Measurements from ENCODE around the gene C16orf87. TPM values are rescaled to one million over a fixed set of nuclear protein-coding genes. Genes with fewer than 3 reads are reported as not detected.
"Not testable (repeated sequence)": the region's sequence is repeated elsewhere in the genome, so short reads cannot be mapped to it uniquely, and the experiment has no call there.

The C16orf87 gene
- 10 to 100 TPM; 18.0 to 19.6 TPM for total RNA-seq

GRCh38 chr16:46830902-46831647 is at the start of gene C16orf87:
C16orf87 (minus strand) TSS chr16:46831180; CDS start chr16:46831149, 31 bp downstream.
- peak within 1 kb of the TSS; percentile 98 for H3K4me3 Mint-ChIP-seq
- peaks cover 7% of the 10 kb centered on the region for H3K27me3 Mint-ChIP-seq
- DNase-seq = peak; percentile 93
- no peaks in the 10 kb centered on the region for H3K9me3 Mint-ChIP-seq
- H3K4me1 Mint-ChIP-seq = peaks cover 38% of the 10 kb centered on the region
- H3K36me3 Mint-ChIP-seq (ENCODE audit: low read depth) = peaks cover 10% of the 10 kb centered on the region
- ChIA-PET POLR2A (interaction anchor here (0.6 to 4.7 kb wide), 20 partner anchors 9 to 210 kb away, joined by 3 to 30 read pairs (median 5); partner anchors contain the start of genes DNAJA2, GPT2 and ORC6), CTCF (interaction anchor here (0.7 to 1.4 kb wide), 3 partner anchors 9 to 141 kb away, joined by 3 read pairs; partner anchors contain the start of gene ORC6)
- H3K27ac Mint-ChIP-seq = peak within 1 kb of the TSS; percentile 93

GRCh38 chr16:46875243-46875642 is 44.3 kb upstream of the C16orf87 start:
- Mint-ChIP-seq H3K4me1 (peaks cover 2% of the 10 kb centered on the region), H3K27ac (no peak overlapping the region), H3K9me3 (no peaks in the 10 kb centered on the region), H3K36me3 (ENCODE audit: low read depth) (no peaks in the 10 kb centered on the region), H3K4me3 (no peak overlapping the region), H3K27me3 (peaks cover 8% of the 10 kb centered on the region)
- POLR2A ChIA-PET = interaction anchor here (0.6 kb wide), 1 partner anchor 30 kb away, joined by 3 read pairs; no protein-coding TSS in a partner anchor
- no peak for DNase-seq
- CTCF ChIA-PET = interaction anchor here (1.6 to 1.8 kb wide), 2 partner anchors 11 to 21 kb away, joined by 5 to 6 read pairs; no protein-coding TSS in a partner anchor

- H3K4me1 Mint-ChIP-seq = peaks cover 1% of the 10 kb centered on the region
- POLR2A ChIA-PET = no interaction called here
- peaks cover 4% of the 10 kb centered on the region for H3K9me3 Mint-ChIP-seq
- no peak overlapping the region for H3K27ac Mint-ChIP-seq
- no peak overlapping the region for H3K4me3 Mint-ChIP-seq
- no peak for DNase-seq
- peaks cover 2% of the 10 kb centered on the region for H3K27me3 Mint-ChIP-seq
- H3K36me3 Mint-ChIP-seq (ENCODE audit: low read depth) = no peaks in the 10 kb centered on the region
- CTCF ChIA-PET = interaction anchor here (1.2 kb wide), 1 partner anchor 57 kb away, joined by 3 read pairs; no protein-coding TSS in a partner anchor
These were observed 42.2 kb upstream of the C16orf87 start for GRCh38 chr16:46873201-46873600.

- ChIA-PET POLR2A (no interaction called here), CTCF (no interaction called here)
- Mint-ChIP-seq H3K4me1 (no peaks in the 10 kb centered on the region), H3K4me3 (no peak overlapping the region), H3K9me3 (peaks cover 6% of the 10 kb centered on the region), H3K27me3 (peaks cover 2% of the 10 kb centered on the region), H3K27ac (no peak overlapping the region), H3K36me3 (ENCODE audit: low read depth) (no peaks in the 10 kb centered on the region)
- DNase-seq = no peak
These were observed 40.6 kb upstream of the C16orf87 start for GRCh38 chr16:46871597-46871996.

GRCh38 chr16:46868891-46869290 is 37.9 kb upstream of the C16orf87 start:
- H3K4me1 Mint-ChIP-seq = peaks cover 11% of the 10 kb centered on the region
- H3K4me3 Mint-ChIP-seq; H3K36me3 Mint-ChIP-seq (ENCODE audit: low read depth); DNase-seq; H3K27me3 Mint-ChIP-seq; H3K9me3 Mint-ChIP-seq; CTCF ChIA-PET; H3K27ac Mint-ChIP-seq: not testable (repeated sequence)
- POLR2A ChIA-PET = interaction anchor here (0.9 kb wide), 1 partner anchor 14 kb away, joined by 3 read pairs; no protein-coding TSS in a partner anchor

- H3K27me3 Mint-ChIP-seq, POLR2A ChIA-PET, H3K27ac Mint-ChIP-seq, DNase-seq, H3K4me3 Mint-ChIP-seq: not testable (repeated sequence)
- Mint-ChIP-seq H3K9me3 (peaks cover 11% of the 10 kb centered on the region), H3K36me3 (ENCODE audit: low read depth) (peaks cover 15% of the 10 kb centered on the region), H3K4me1 (peaks cover 23% of the 10 kb centered on the region)
- CTCF ChIA-PET = interaction anchor here (1.2 kb wide), 1 partner anchor 14 kb away, joined by 3 read pairs; no protein-coding TSS in a partner anchor
These were observed 36.5 kb upstream of the C16orf87 start for GRCh38 chr16:46867486-46867885.

GRCh38 chr16:46866286-46866685 is 35.3 kb upstream of the C16orf87 start:
- DNase-seq = no peak
- Mint-ChIP-seq H3K27ac (no peak overlapping the region), H3K9me3 (peaks cover 16% of the 10 kb centered on the region), H3K36me3 (ENCODE audit: low read depth) (peaks cover 20% of the 10 kb centered on the region), H3K4me1 (peaks cover 31% of the 10 kb centered on the region), H3K27me3 (peaks cover 2% of the 10 kb centered on the region), H3K4me3 (no peak overlapping the region)
- ChIA-PET CTCF (interaction anchor here (0.8 to 1.3 kb wide), 2 partner anchors 12 to 42 kb away, joined by 3 to 7 read pairs; no protein-coding TSS in a partner anchor), POLR2A (no interaction called here)

- Mint-ChIP-seq H3K4me3 (no peak overlapping the region), H3K36me3 (ENCODE audit: low read depth) (peaks cover 23% of the 10 kb centered on the region), H3K27ac (peak overlapping the region; percentile 34), H3K27me3 (no peaks in the 10 kb centered on the region), H3K4me1 (peaks cover 48% of the 10 kb centered on the region), H3K9me3 (peaks cover 12% of the 10 kb centered on the region)
- CTCF ChIA-PET = interaction anchor here (0.7 to 3.3 kb wide), 5 partner anchors 9 to 176 kb away, joined by 3 to 17 read pairs (median 4); partner anchors contain the start of gene GPT2
- no peak for DNase-seq
- POLR2A ChIA-PET = interaction anchor here (0.8 to 3.0 kb wide), 6 partner anchors 21 to 46 kb away, joined by 3 to 15 read pairs (median 4); partner anchors contain the start of genes C16orf87 and GPT2
These were observed 31.8 kb upstream of the C16orf87 start for GRCh38 chr16:46862555-46863447.

- Mint-ChIP-seq H3K4me3 (no peak overlapping the region), H3K4me1 (peaks cover 47% of the 10 kb centered on the region), H3K9me3 (peaks cover 11% of the 10 kb centered on the region), H3K27me3 (no peaks in the 10 kb centered on the region), H3K27ac (peak overlapping the region; percentile 47), H3K36me3 (ENCODE audit: low read depth) (peaks cover 23% of the 10 kb centered on the region)
- ChIA-PET POLR2A (no interaction called here), CTCF (interaction anchor here (0.8 to 1.0 kb wide), 3 partner anchors 16 to 70 kb away, joined by 3 read pairs; no protein-coding TSS in a partner anchor)
- peak; percentile 44 for DNase-seq
These were observed 28.8 kb upstream of the C16orf87 start for GRCh38 chr16:46859719-46860152.

- Mint-ChIP-seq H3K27ac (no peak overlapping the region), H3K4me1 (peaks cover 33% of the 10 kb centered on the region), H3K4me3 (no peak overlapping the region), H3K36me3 (ENCODE audit: low read depth) (peaks cover 11% of the 10 kb centered on the region), H3K27me3 (no peaks in the 10 kb centered on the region), H3K9me3 (peaks cover 10% of the 10 kb centered on the region)
- POLR2A ChIA-PET = no interaction called here
- DNase-seq = no peak
- CTCF ChIA-PET = interaction anchor here (0.7 to 1.5 kb wide), 6 partner anchors 14 to 57 kb away, joined by 3 to 7 read pairs (median 4); no protein-coding TSS in a partner anchor
These were observed 27.2 kb upstream of the C16orf87 start for GRCh38 chr16:46858151-46858550.

GRCh38 chr16:46857368-46857945 is 26.5 kb upstream of the C16orf87 start:
- CTCF ChIA-PET = interaction anchor here (0.7 to 1.5 kb wide), 6 partner anchors 13 to 56 kb away, joined by 3 to 7 read pairs (median 4); no protein-coding TSS in a partner anchor

GRCh38 chr16:46855389-46855788 is 24.4 kb upstream of the C16orf87 start:
- Mint-ChIP-seq H3K4me1 (peaks cover 14% of the 10 kb centered on the region), H3K36me3 (ENCODE audit: low read depth) (no peaks in the 10 kb centered on the region), H3K27ac (no peak overlapping the region), H3K9me3 (no peaks in the 10 kb centered on the region), H3K27me3 (no peaks in the 10 kb centered on the region), H3K4me3 (no peak overlapping the region)
- POLR2A ChIA-PET = no interaction called here
- CTCF ChIA-PET = interaction anchor here (1.7 to 4.4 kb wide), 4 partner anchors 19 to 74 kb away, joined by 5 to 139 read pairs (median 48); no protein-coding TSS in a partner anchor
- DNase-seq = no peak

More at GRCh38 chr16:46857368-46857945, 26.5 kb upstream of the C16orf87 start:
- Mint-ChIP-seq H3K27me3 (no peaks in the 10 kb centered on the region), H3K27ac (no peak overlapping the region), H3K36me3 (ENCODE audit: low read depth) (peaks cover 7% of the 10 kb centered on the region), H3K4me3 (no peak overlapping the region), H3K4me1 (peaks cover 26% of the 10 kb centered on the region), H3K9me3 (peaks cover 5% of the 10 kb centered on the region)
- no peak for DNase-seq
- POLR2A ChIA-PET = no interaction called here

Measured in activated CD4-positive, alpha-beta memory T cell treated with anti-CD3 and anti-CD28 coated beads, Interleukin-2, amount 10 ng/mL, durations not matched to agents 7 days and 5 days (primary cell).